CD14-positive monocyte (primary cell): ENCODE measurements around the gene ZKSCAN4. TPM values are rescaled to one million over a fixed set of nuclear protein-coding genes. Genes with fewer than 3 reads are reported as not detected.

Experiments used
- DNase-seq, 3 donors: peaks; one replicate each; pipeline ENCODE4 v3.0.0-alpha.2; 2011 to 2022
- H2AFZ ChIP-seq: 2 replicates; pipeline ENCODE4 v1.6.0; 2012; ENCODE audit warnings: mild to moderate bottlenecking, low read depth, low read length, inconsistent platforms; ENCODE audit not compliant: insufficient read depth, poor library complexity, severe bottlenecking
- H3K27ac ChIP-seq, 2 donors: 1 replicate in 1 of 2; 2 replicates in 1 of 2; pipeline ENCODE4 v1.5.1; 2012 to 2013; ENCODE audit warnings: low read length in 2 of 2, control low read depth in 1 of 2, inconsistent platforms in 1 of 2, low read depth in 1 of 2, mild to moderate bottlenecking in 1 of 2
- H3K27me3 ChIP-seq, 2 donors: one replicate each; pipeline versions ENCODE4 v1.6.0 to v1.6.1; 2011 to 2013; ENCODE audit warnings: low read length in 2 of 2; ENCODE audit not compliant: control insufficient read depth in 2 of 2, insufficient read depth in 2 of 2
- H3K36me3 ChIP-seq, 2 donors: replicated peaks in 1 of 2; 1 replicate in 1 of 2; 2 replicates in 1 of 2; pipeline versions ENCODE4 v1.5.1 to v1.6.1; 2012 to 2013; ENCODE audit warnings: low read length in 2 of 2, control low read depth in 1 of 2, inconsistent platforms in 1 of 2, mild to moderate bottlenecking in 1 of 2; ENCODE audit not compliant: insufficient read depth in 2 of 2, control insufficient read depth in 1 of 2
- H3K4me1 ChIP-seq, 2 donors: 1 replicate in 1 of 2; 2 replicates in 1 of 2; pipeline versions ENCODE4 v1.5.1 to v1.6.1; 2012 to 2013; ENCODE audit warnings: low read length in 2 of 2, control low read depth in 1 of 2, inconsistent platforms in 1 of 2, mild to moderate bottlenecking in 1 of 2, moderate library complexity in 1 of 2; ENCODE audit not compliant: insufficient read depth in 2 of 2, control insufficient read depth in 1 of 2
- H3K4me2 ChIP-seq: replicated peaks from 2 replicates; pipeline ENCODE3; 2012; ENCODE audit warnings: low read length, moderate library complexity, mild to moderate bottlenecking; ENCODE audit not compliant: poor library complexity, severe bottlenecking; ENCODE audit errors: extremely low read depth
- H3K4me3 ChIP-seq, 3 experiments: fragments of 200-600 bp in 1 of 3; sonication (generic) in 1 of 3; replicated peaks in 1 of 3; 1 replicate in 2 of 3; 2 replicates in 1 of 3; pipeline ENCODE4 v1.5.1; 2011 to 2013; ENCODE audit warnings: low read length in 3 of 3, mild to moderate bottlenecking in 3 of 3, control low read depth in 2 of 3, low read depth in 2 of 3, inconsistent platforms in 1 of 3, moderate library complexity in 1 of 3
- H3K79me2 ChIP-seq: 2 replicates; pipeline ENCODE4 v1.6.0; 2012; ENCODE audit warnings: mild to moderate bottlenecking, control low read depth, inconsistent platforms, low read length, moderate library complexity; ENCODE audit not compliant: insufficient read depth
- H3K9ac ChIP-seq: 2 replicates; pipeline ENCODE4 v1.6.0; 2017; ENCODE audit warnings: low read length, mild to moderate bottlenecking; ENCODE audit not compliant: insufficient read depth, poor library complexity, severe bottlenecking
- H3K9me3 ChIP-seq, 2 donors: replicated peaks in 1 of 2; 1 replicate in 1 of 2; 2 replicates in 1 of 2; pipeline versions ENCODE4 v1.5.1 to v1.6.1; 2012 to 2013; ENCODE audit warnings: low read length in 2 of 2, control low read depth in 1 of 2; ENCODE audit not compliant: control insufficient read depth in 1 of 2, insufficient read depth in 1 of 2
- H4K20me1 ChIP-seq: 2 replicates; pipeline ENCODE4 v1.6.0; 2012; ENCODE audit warnings: mild to moderate bottlenecking, low read length, control low read depth, moderate library complexity; ENCODE audit not compliant: insufficient read depth
- H3K27ac Mint-ChIP-seq, 7 donors: one replicate each; pipeline ENCODE4 v1.8.0; 2020; ENCODE audit warnings: mild to moderate bottlenecking in 7 of 7, mixed read lengths in 7 of 7, moderate library complexity in 6 of 7, inconsistent platforms in 2 of 7
- H3K27me3 Mint-ChIP-seq, 3 donors: one replicate each; pipeline ENCODE4 v1.8.0; 2021 to 2022; ENCODE audit warnings: low read depth in 3 of 3, mild to moderate bottlenecking in 3 of 3, mixed read lengths in 3 of 3, moderate library complexity in 3 of 3, inconsistent platforms in 1 of 3
- H3K36me3 Mint-ChIP-seq, 2 donors: one replicate each; pipeline ENCODE4 v1.8.0; 2020; ENCODE audit warnings: mixed read lengths in 2 of 2, inconsistent platforms in 1 of 2, mild to moderate bottlenecking in 1 of 2
- H3K4me1 Mint-ChIP-seq: one replicate; pipeline ENCODE4 v1.8.0; 2020; ENCODE audit warnings: mild to moderate bottlenecking, mixed read lengths
- H3K4me3 Mint-ChIP-seq, 2 donors: one replicate each; pipeline ENCODE4 v1.8.0; 2020; ENCODE audit warnings: mild to moderate bottlenecking in 2 of 2, mixed read lengths in 2 of 2, moderate library complexity in 1 of 2
- H3K9me3 Mint-ChIP-seq, 7 donors: one replicate each; pipeline ENCODE4 v1.8.0; 2020 to 2022; ENCODE audit warnings: mixed read lengths in 7 of 7, mild to moderate bottlenecking in 6 of 7, moderate library complexity in 6 of 7, inconsistent platforms in 2 of 7
- CTCF ChIP-seq: fragments of 200-600 bp; IDR thresholded peaks from one replicate; pipeline ENCODE4 v1.8.0; 2022; ENCODE audit warnings: antibody characterized with exemption, mild to moderate bottlenecking
- WGBS: methylation state at CpG from one replicate; pipeline ENCODE4 v1.1.5; 2013; ENCODE audit warnings: missing lambda C conversion rate; ENCODE audit not compliant: insufficient coverage; 5-methylcytosine and 5-hydroxymethylcytosine counted together
- intact Hi-C, 2 donors: fragments of 100-400 bp; cut with micrococcal nuclease; formaldehyde crosslinking; loops; one replicate each; pipeline versions ENCODE4 v1.15.0 to v1.15.1; 2023
- polyA plus RNA-seq, 3 donors: library from polyadenylated mRNA; depleted of rRNA in 1 of 3; unstranded in 2 of 3; stranded (reverse) in 1 of 3; fragments of 300-500 nt in 2 of 3; fragments of >200 nt in 1 of 3; fragmentation: Illumina TruSeq in 2 of 3; gene quantifications; 1 replicate in 2 of 3; 2 replicates in 1 of 3; pipeline ENCODE4 v1.2.3, GENCODE V29; 2012 to 2021

Gene ZKSCAN4
- polyA plus RNA-seq, 3 donors, result 1.5 to 2.0 (median 1.6) TPM

DNA sequence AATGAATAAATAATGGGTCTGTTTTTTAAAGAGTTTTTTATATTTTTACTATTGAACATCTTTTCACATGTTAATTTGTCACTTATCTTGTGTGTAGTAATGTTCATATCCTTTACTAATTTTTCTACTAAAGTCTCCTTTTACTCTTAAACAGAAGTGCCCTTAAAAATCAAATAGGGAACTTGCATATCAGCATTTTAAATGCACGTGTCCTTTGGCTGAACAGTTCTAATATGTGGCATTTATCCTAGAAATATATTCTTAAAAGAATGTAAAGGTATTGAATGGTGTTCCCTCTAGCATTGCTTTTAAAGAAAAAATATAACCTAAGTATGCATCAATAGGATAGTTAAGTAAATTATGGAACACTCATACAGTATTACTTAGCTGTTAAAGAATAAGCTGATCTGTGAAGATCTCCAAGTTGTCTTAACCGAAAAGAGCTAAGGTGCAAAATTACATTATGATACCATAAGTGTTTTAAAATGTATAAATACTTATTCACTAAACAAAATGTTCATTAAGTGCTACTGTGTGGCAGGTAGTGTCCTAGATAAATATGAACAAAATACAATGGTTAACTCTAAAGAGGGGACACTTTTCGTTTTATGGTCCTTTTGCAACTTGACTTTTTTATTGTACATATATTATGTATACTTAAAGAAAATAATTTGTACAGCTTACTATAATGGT, 28.7 kb upstream of the ZKSCAN4 start:
- H3K36me3 Mint-ChIP-seq, result peaks cover 21 to 23% of the 10 kb centered on the region in 2 donors
- no peaks in the 10 kb centered on the region for H4K20me1 ChIP-seq
- no CpG with 5 or more reads among the region's 3 CpGs for WGBS
- no peak for TF ChIP-seq CTCF
- H3K27me3 ChIP-seq, result peaks cover 0 to 2% of the 10 kb centered on the region in 2 donors
- peaks cover 13 to 19% of the 10 kb centered on the region in 2 donors for H3K36me3 ChIP-seq
- H3K4me1 Mint-ChIP-seq, result peaks cover 12% of the 10 kb centered on the region
- peaks cover 0 to 3% of the 10 kb centered on the region in 2 donors for H3K9me3 ChIP-seq
- peak overlapping the region; percentile 74 to 92 for H3K4me3 Mint-ChIP-seq
- no peak for DNase-seq
- H3K9ac ChIP-seq, result no peak overlapping the region
- H3K27ac ChIP-seq, result no peak overlapping the region
- peaks cover 4 to 7% (median 6%) of the 10 kb centered on the region in 7 donors for H3K9me3 Mint-ChIP-seq
- intact Hi-C loops, result no loop called here
- peak overlapping the region; percentile 78 for H3K4me2 ChIP-seq
- H3K79me2 ChIP-seq, result no peaks in the 10 kb centered on the region
- H2AFZ ChIP-seq, result peak overlapping the region; percentile 91
- peak overlapping the region; percentile 32 to 74 (median 35) for H3K4me3 ChIP-seq
- H3K27me3 Mint-ChIP-seq, result peaks cover 7 to 10% (median 9%) of the 10 kb centered on the region in 3 donors
- H3K4me1 ChIP-seq, result peaks cover 8 to 15% of the 10 kb centered on the region in 2 donors
- H3K27ac Mint-ChIP-seq, result no peak overlapping the region

- H4K20me1 ChIP-seq, result no peaks in the 10 kb centered on the region
- H3K9me3 ChIP-seq, result no peaks in the 10 kb centered on the region
- peaks cover 0 to 2% of the 10 kb centered on the region in 2 donors for H3K27me3 ChIP-seq
- no peak for DNase-seq
- H3K79me2 ChIP-seq, result no peaks in the 10 kb centered on the region
- H3K27me3 Mint-ChIP-seq, result peaks cover 7 to 10% (median 7%) of the 10 kb centered on the region in 3 donors
- no peak for TF ChIP-seq CTCF
- H3K36me3 Mint-ChIP-seq, result peaks cover 44% of the 10 kb centered on the region in 2 donors
- no peak overlapping the region for H3K4me3 Mint-ChIP-seq
- peaks cover 15 to 23% of the 10 kb centered on the region in 2 donors for H3K4me1 ChIP-seq
- no peak overlapping the region for H3K4me2 ChIP-seq
- H3K4me1 Mint-ChIP-seq, result peaks cover 26% of the 10 kb centered on the region
- peaks cover 26 to 49% of the 10 kb centered on the region in 2 donors for H3K36me3 ChIP-seq
- H2AFZ ChIP-seq, result no peak overlapping the region
- H3K4me3 ChIP-seq, result no peak overlapping the region
- no peak overlapping the region for H3K9ac ChIP-seq
- H3K27ac Mint-ChIP-seq, result no peak overlapping the region
- no peak overlapping the region for H3K27ac ChIP-seq
- intact Hi-C loops, result no loop called here
- WGBS, result no CpG with 5 or more reads among the region's 3 CpGs
- H3K9me3 Mint-ChIP-seq, result peaks cover 0 to 4% (median 2%) of the 10 kb centered on the region in 7 donors
Observed at GRCh38 chr6:28277746-28278145, 25.7 kb upstream of the ZKSCAN4 start.
